ENCODE data around the gene DNAJC4. TPM values are rescaled to one million over a fixed set of nuclear protein-coding genes. Genes with fewer than 3 reads are reported as not detected.

Gene DNAJC4
- total and polyA plus RNA-seq, 2 of the 8 experiments (the other 6 are each of a cell fraction or from before 2014, with no cell fraction given) = 14.6 to 31.0 TPM

GRCh38 chr11:64263021-64263946, 32.9 kb downstream of the DNAJC4 start:
- H4K5ac ChIP-seq (ENCODE audit: insufficient read length, low read depth, low read length) = no peak overlapping the region
- peaks cover 0 to 3% (median under 1%) of the 10 kb centered on the region in 4 experiments; a peak in 4 of 7 replicates for H3K4me1 ChIP-seq (replicated peaks in 1 of 4; ENCODE audit: control insufficient read depth in 3 of 4, insufficient read depth in 4 of 4, low read length in 3 of 4)
- no peak overlapping the region for H3K4ac ChIP-seq (replicated peaks; ENCODE audit: insufficient read length, low read depth, low read length)
- CTCF ChIA-PET (ENCODE audit: partially characterized antibody) = interaction anchor here (0.5 to 8.5 kb wide), 13 partner anchors 7 to 707 kb away, joined by 3 to 102 read pairs (median 4); partner anchors contain the start of genes CATSPERZ, PLCB3 and PPP1R14B
- no peak overlapping the region for H2BK20ac ChIP-seq (ENCODE audit: low read length)
- no peak overlapping the region for H3K9ac ChIP-seq (replicated peaks in 1 of 4; ENCODE audit: extremely low read depth in 1 of 4, low read depth in 3 of 4, low read length in 3 of 4)
- no peak overlapping the region; the same call in 1 of the 2 replicates for H4K8ac ChIP-seq (ENCODE audit: extremely low read depth, insufficient read depth, low read length)
- H3K9me3 ChIP-seq (ENCODE audit: insufficient read depth in 2 of 2, low read depth in 1 of 2, low read length in 1 of 2) = no peaks in the 10 kb centered on the region
- DNase-seq (ENCODE audit: low read depth in 1 of 2, low spot score in 2 of 2) (no peak), FAIRE-seq (no peak)
- no peaks in the 10 kb centered on the region for H3K27me3 ChIP-seq (replicated peaks in 1 of 4; ENCODE audit: control insufficient read depth in 3 of 4, extremely low read depth in 1 of 4, insufficient read depth in 3 of 4, low read length in 3 of 4)
- H2AK5ac ChIP-seq (ENCODE audit: low read depth, low read length) = no peak overlapping the region
- TF ChIP-seq POLR2AphosphoS5 (IDR thresholded peaks at IDR 0.05; ENCODE audit: low read depth, low read length) = peak; percentile 16; the same call in 1 of the 2 replicates
- 0 out of 2 replicates have a peak, but pooled peaks have one; percentile 22 for TF ChIP-seq TEAD4 (IDR thresholded peaks at IDR 0.05; ENCODE audit: low read depth, low read length)
- no peak for TF ChIP-seq BCL11A (IDR thresholded peaks at IDR 0.05; ENCODE audit: low read depth in 2 of 2, low read length in 2 of 2)
- no peak overlapping the region for H3K4me3 ChIP-seq (ENCODE audit: extremely low read depth in 1 of 4, insufficient read depth in 2 of 4, low read depth in 3 of 4, low read length in 4 of 4)
- H2BK12ac ChIP-seq (ENCODE audit: low read depth, low read length) = no peak overlapping the region
- H4K20me1 ChIP-seq (replicated peaks in 1 of 2; ENCODE audit: control insufficient read depth in 1 of 2, insufficient read depth in 2 of 2, low read length in 2 of 2) = peaks cover 6 to 17% of the 10 kb centered on the region in 2 experiments
- peaks cover 22 to 77% (median 39%) of the 10 kb centered on the region in 4 experiments for H3K36me3 ChIP-seq (ENCODE audit: control insufficient read depth in 2 of 4, insufficient read depth in 4 of 4, low read length in 3 of 4)
- H3K79me2 ChIP-seq (ENCODE audit: control insufficient read depth in 1 of 2, insufficient read depth in 2 of 2, low read length in 2 of 2) = no peaks in the 10 kb centered on the region
- H2AFZ ChIP-seq (ENCODE audit: low read length) = no peak overlapping the region
- 91% methylated on average over 25 of the region's 29 CpGs; no CpG with 5 or more reads in 1 of the 2 experiments for WGBS, 2 experiments (ENCODE audit: extremely low coverage in 1 of 2, insufficient coverage in 1 of 2, insufficient read length in 1 of 2, insufficient replicate concordance in 2 of 2, low coverage in 1 of 2, low lambda C conversion rate in 2 of 2, missing lambda C conversion rate in 1 of 2)
- no peaks in the 10 kb centered on the region for H3K23me2 ChIP-seq (ENCODE audit: low read depth, low read length)
- H3K56ac ChIP-seq (replicated peaks; ENCODE audit: insufficient read length, low read depth, low read length) = peak overlapping the region; percentile 46
- POLR2A ChIA-PET (ENCODE audit: partially characterized antibody) = interaction anchor here (1.2 to 11.9 kb wide), 4 partner anchors 7 to 39 kb away, joined by 4 to 352 read pairs (median 53); partner anchors contain the start of genes FKBP2, PLCB3 and PPP1R14B
- 0 out of 2 replicates have a peak overlapping the region, but pooled peaks have one; percentile 4 for H3K27ac ChIP-seq (ENCODE audit: low read depth, low read length)
- H4K91ac ChIP-seq (replicated peaks; ENCODE audit: insufficient read length, low read length) = no peak overlapping the region
- H3K23ac ChIP-seq (ENCODE audit: insufficient read length) = no peak overlapping the region
- H3K14ac ChIP-seq (ENCODE audit: insufficient read length) = no peak overlapping the region
- H2BK5ac ChIP-seq (ENCODE audit: low read depth, low read length) = no peak overlapping the region; the same call in 1 of the 2 replicates
- peak overlapping the region; percentile 7; the same call in 1 of the 2 replicates for H3K18ac ChIP-seq (ENCODE audit: extremely low read depth, low read length)
- H3K4me2 ChIP-seq (ENCODE audit: insufficient read depth in 1 of 2, low read depth in 2 of 2, low read length in 2 of 2) = no peak overlapping the region
- H2BK120ac ChIP-seq (replicated peaks; ENCODE audit: low read depth, low read length) = no peak overlapping the region
- H2BK15ac ChIP-seq (ENCODE audit: low read length) = no peak overlapping the region
- H3K79me1 ChIP-seq (ENCODE audit: low read depth, low read length) = no peaks in the 10 kb centered on the region

Measured in H1 (cell line).